Skin epidermis (tissue), 12 donors: ENCODE results near the gene MARVELD1.

Experiments
- H3K27ac ChIP-seq, 21 experiments: fragments of 200-600 bp; sonication (generic) in 11 of 21; one replicate each; pipeline ENCODE4 v1.5.0; 2020; ENCODE audit warnings: mild to moderate bottlenecking in 3 of 21, inconsistent platforms in 2 of 21, moderate library complexity in 2 of 21
- H3K4me3 ChIP-seq, 7 experiments: fragments of 200-600 bp; sonication (generic) in 2 of 7; one replicate each; pipeline ENCODE4 v1.5.0; 2020; ENCODE audit warnings: inconsistent platforms in 2 of 7, mild to moderate bottlenecking in 2 of 7, moderate library complexity in 1 of 7

Gene MARVELD1

GRCh38 chr10:97715259-97715874, 1.8 kb downstream of the MARVELD1 start:
- H3K27ac ChIP-seq, result peak overlapping the region in 20 of 21 experiments; percentile 84 to 97 (median 94)
- peak overlapping the region; percentile 47 to 79 (median 56) for H3K4me3 ChIP-seq

GRCh38 chr10:97717627-97718026, 4.1 kb downstream of the MARVELD1 start:
- H3K4me3 ChIP-seq, result no peak overlapping the region

GRCh38 chr10:97718178-97718577, 4.6 kb downstream of the MARVELD1 start:
- H3K27ac ChIP-seq, result peak overlapping the region in 10 of 21 experiments; percentile 26 to 73 (median 60)

More at GRCh38 chr10:97717627-97718026, 4.1 kb downstream of the MARVELD1 start:
- peak overlapping the region in 9 of 21 experiments; percentile 5 to 73 (median 64) for H3K27ac ChIP-seq

GRCh38 chr10:97718659-97719142, 5.2 kb downstream of the MARVELD1 start:
- H3K4me3 ChIP-seq, result no peak overlapping the region
- H3K27ac ChIP-seq, result peak overlapping the region in 11 of 21 experiments; percentile 16 to 73 (median 56)

More at GRCh38 chr10:97718178-97718577, 4.6 kb downstream of the MARVELD1 start:
- H3K4me3 ChIP-seq, result no peak overlapping the region

GRCh38 chr10:97719602-97720001, 6.1 kb downstream of the MARVELD1 start:
- Histone ChIP-seq H3K4me3 (no peak overlapping the region), H3K27ac (peak overlapping the region in 6 of 21 experiments; percentile 25 to 72 (median 48))

GRCh38 chr10:97721871-97722780, 8.6 kb downstream of the MARVELD1 start:
- Histone ChIP-seq H3K27ac (peak overlapping the region in 1 of 21 experiments; percentile 13), H3K4me3 (no peak overlapping the region)

GRCh38 chr10:97723001-97723400, 9.5 kb downstream of the MARVELD1 start:
- Histone ChIP-seq H3K4me3 (no peak overlapping the region), H3K27ac (no peak overlapping the region)

GRCh38 chr10:97724341-97724941, 10.9 kb downstream of the MARVELD1 start:
- peak overlapping the region in 1 of 21 experiments; percentile 38 for H3K27ac ChIP-seq
- no peak overlapping the region for H3K4me3 ChIP-seq

- no peak overlapping the region for H3K4me3 ChIP-seq
These were observed 13.2 kb downstream of the MARVELD1 start for GRCh38 chr10:97726636-97727178.

GRCh38 chr10:97729014-97729413, 15.5 kb downstream of the MARVELD1 start:
- Histone ChIP-seq H3K4me3 (no peak overlapping the region), H3K27ac (no peak overlapping the region)

More at GRCh38 chr10:97726636-97727178, 13.2 kb downstream of the MARVELD1 start:
- peak overlapping the region in 7 of 21 experiments; percentile 1 to 48 (median 29) for H3K27ac ChIP-seq

GRCh38 chr10:97731346-97732051, 18.0 kb downstream of the MARVELD1 start:
- no peak overlapping the region for H3K4me3 ChIP-seq
- no peak overlapping the region for H3K27ac ChIP-seq

- Histone ChIP-seq H3K4me3 (no peak overlapping the region), H3K27ac (no peak overlapping the region)
These were observed 18.5 kb downstream of the MARVELD1 start for GRCh38 chr10:97732052-97732359.

GRCh38 chr10:97733256-97733655, 19.7 kb downstream of the MARVELD1 start:
- H3K4me3 ChIP-seq, result no peak overlapping the region

GRCh38 chr10:97734021-97734420, 20.5 kb downstream of the MARVELD1 start:
- Histone ChIP-seq H3K27ac (no peak overlapping the region), H3K4me3 (no peak overlapping the region)

More at GRCh38 chr10:97733256-97733655, 19.7 kb downstream of the MARVELD1 start:
- no peak overlapping the region for H3K27ac ChIP-seq

GRCh38 chr10:97736403-97736901, 22.9 kb downstream of the MARVELD1 start:
- Histone ChIP-seq H3K27ac (peak overlapping the region in 19 of 21 experiments; percentile 38 to 98 (median 97)), H3K4me3 (peak overlapping the region; percentile 72 to 99 (median 97))

GRCh38 chr10:97736902-97737769, 23.6 kb downstream of the MARVELD1 start, which contains the start of gene ZFYVE27:
ZFYVE27 (plus strand) TSS chr10:97737128; CDS start chr10:97738478, 1,350 bp downstream.
- H3K27ac ChIP-seq, result peak within 1 kb of the TSS; percentile 86 to 98 (median 96)
- H3K4me3 ChIP-seq, result peak within 1 kb of the TSS; percentile 72 to 99 (median 97)

- H3K27ac ChIP-seq, result peak overlapping the region in 20 of 21 experiments; percentile 86 to 98 (median 96)
- H3K4me3 ChIP-seq, result peak overlapping the region; percentile 72 to 99 (median 97)
These were observed 24.3 kb downstream of the MARVELD1 start for GRCh38 chr10:97737770-97738265.
